ENCODE data around the gene SNAP29. TPM values are rescaled to one million over a fixed set of nuclear protein-coding genes. Genes with fewer than 3 reads are reported as not detected.

Gene SNAP29
- total and polyA plus RNA-seq, 2 experiments from 2014 or later: 8.2 to 22.9 TPM

- no peak for TF ChIP-seq ZNF462 (CRISPR knock-in tag; IDR thresholded peaks at IDR 0.05)
- no peak for TF ChIP-seq ETS1 (IDR thresholded peaks at IDR 0.05)
- TF ChIP-seq, protein P1, sequence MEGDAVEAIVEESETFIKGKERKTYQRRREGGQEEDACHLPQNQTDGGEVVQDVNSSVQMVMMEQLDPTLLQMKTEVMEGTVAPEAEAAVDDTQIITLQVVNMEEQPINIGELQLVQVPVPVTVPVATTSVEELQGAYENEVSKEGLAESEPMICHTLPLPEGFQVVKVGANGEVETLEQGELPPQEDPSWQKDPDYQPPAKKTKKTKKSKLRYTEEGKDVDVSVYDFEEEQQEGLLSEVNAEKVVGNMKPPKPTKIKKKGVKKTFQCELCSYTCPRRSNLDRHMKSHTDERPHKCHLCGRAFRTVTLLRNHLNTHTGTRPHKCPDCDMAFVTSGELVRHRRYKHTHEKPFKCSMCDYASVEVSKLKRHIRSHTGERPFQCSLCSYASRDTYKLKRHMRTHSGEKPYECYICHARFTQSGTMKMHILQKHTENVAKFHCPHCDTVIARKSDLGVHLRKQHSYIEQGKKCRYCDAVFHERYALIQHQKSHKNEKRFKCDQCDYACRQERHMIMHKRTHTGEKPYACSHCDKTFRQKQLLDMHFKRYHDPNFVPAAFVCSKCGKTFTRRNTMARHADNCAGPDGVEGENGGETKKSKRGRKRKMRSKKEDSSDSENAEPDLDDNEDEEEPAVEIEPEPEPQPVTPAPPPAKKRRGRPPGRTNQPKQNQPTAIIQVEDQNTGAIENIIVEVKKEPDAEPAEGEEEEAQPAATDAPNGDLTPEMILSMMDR (conservative IDR thresholded peaks at IDR 0.05; ENCODE audit: low read depth in 2 of 2): no peak
- TF ChIP-seq CREB1 (CRISPR knock-in tag; IDR thresholded peaks at IDR 0.05; ENCODE audit: low read depth): no peak
- TF ChIP-seq EZH2 (IDR thresholded peaks at IDR 0.05; ENCODE audit: low read depth, unreplicated experiment): no peak
- TF ChIP-seq ZNF114 (CRISPR knock-in tag; IDR thresholded peaks at IDR 0.05): no peak
Observed at GRCh38 chr22:20887375-20887774, 28.6 kb downstream of the SNAP29 start (continued).

Measured in GM23338 (cell line).